Smooth muscle cell (in vitro differentiated cells): ENCODE measurements around the gene ATCAY. TPM values are rescaled to one million over a fixed set of nuclear protein-coding genes. Genes with fewer than 3 reads are reported as not detected.

ENCODE experiments used
- DNase-seq: peaks from one replicate; lab custom pipeline; 2025; ENCODE audit not compliant: unreplicated experiment; lab: John Stamatoyannopoulos, UW
- H2AFZ ChIP-seq: fragments of 200-600 bp; sonication (generic); 2 replicates; pipeline ENCODE4 v1.6.0; 2016; ENCODE audit warnings: antibody characterized with exemption, low read depth, mild to moderate bottlenecking
- H3F3A ChIP-seq: fragments of 200-600 bp; sonication (generic); 2 replicates; pipeline ENCODE4 v1.6.0; 2017; ENCODE audit warnings: antibody characterized with exemption, low read depth
- H3K27ac ChIP-seq: fragments of 200-600 bp; sonication (generic); 2 replicates; pipeline ENCODE4 v1.5.1; 2016; ENCODE audit warnings: low read depth, mild to moderate bottlenecking
- H3K27me3 ChIP-seq: fragments of 200-600 bp; sonication (generic); 2 replicates; pipeline ENCODE4 v1.6.1; 2016; ENCODE audit warnings: low read depth, mild to moderate bottlenecking
- H3K36me3 ChIP-seq: fragments of 200-600 bp; sonication (generic); 2 replicates; pipeline ENCODE4 v1.5.1; 2016; ENCODE audit warnings: low read depth
- H3K4me1 ChIP-seq: fragments of 200-600 bp; sonication (generic); 2 replicates; pipeline ENCODE4 v1.5.1; 2016; ENCODE audit warnings: low read depth
- H3K4me2 ChIP-seq: fragments of 200-600 bp; sonication (generic); 2 replicates; pipeline ENCODE4 v1.6.0; 2016; ENCODE audit warnings: mild to moderate bottlenecking
- H3K4me3 ChIP-seq: fragments of 200-600 bp; sonication (generic); 2 replicates; pipeline ENCODE4 v1.5.1; 2016; ENCODE audit warnings: mild to moderate bottlenecking
- H3K79me2 ChIP-seq: fragments of 200-600 bp; sonication (generic); 2 replicates; pipeline ENCODE4 v1.6.0; 2016; ENCODE audit warnings: low read depth, mild to moderate bottlenecking
- H3K9ac ChIP-seq: fragments of 200-600 bp; sonication (generic); 2 replicates; pipeline ENCODE4 v1.6.0; 2016; ENCODE audit warnings: low read depth
- H3K9me3 ChIP-seq: fragments of 200-600 bp; sonication (generic); replicated peaks from 2 replicates; pipeline ENCODE4 v1.5.1; 2016; ENCODE audit warnings: low read depth
- H4K20me1 ChIP-seq: fragments of 200-600 bp; sonication (generic); 2 replicates; pipeline ENCODE4 v1.6.0; 2016; ENCODE audit warnings: low read depth
- CTCF ChIP-seq: fragments of 200-600 bp; sonication (generic); IDR thresholded peaks from 2 replicates; pipeline ENCODE4 v1.5.1; 2017; ENCODE audit warnings: borderline replicate concordance, mild to moderate bottlenecking, antibody characterized with exemption; ENCODE audit not compliant: insufficient read depth, poor library complexity, severe bottlenecking
- WGBS: methylation state at CpG from one replicate; pipeline ENCODE4 v1.1.7; 2016; ENCODE audit warnings: low lambda C conversion rate; 5-methylcytosine and 5-hydroxymethylcytosine counted together
- polyA plus RNA-seq: library from polyadenylated mRNA; unstranded; fragments of >200 nt; fragmentation: Nextera tagmentation; extraction: Ambion mirVana; gene quantifications from 2 replicates; pipeline ENCODE4 v1.2.1, GENCODE V29; 2016
- total RNA-seq: library from RNA; depleted of rRNA; stranded (reverse); fragments of >200 nt; gene quantifications from 2 replicates; pipeline ENCODE4 v1.2.3, GENCODE V29; 2014

ATCAY gene
- total and polyA plus RNA-seq, 2 experiments from 2014 or later: 0.09 to 1.1 TPM

- Histone ChIP-seq H3K4me1 (no peaks in the 10 kb centered on the region), H4K20me1 (no peaks in the 10 kb centered on the region), H3K9ac (no peak overlapping the region), H3K4me3 (no peak overlapping the region), H3K79me2 (no peaks in the 10 kb centered on the region), H2AFZ (no peak overlapping the region), H3K9me3 (no peaks in the 10 kb centered on the region), H3K4me2 (no peak overlapping the region), H3K27me3 (no peaks in the 10 kb centered on the region), H3K27ac (no peak overlapping the region), H3K36me3 (no peaks in the 10 kb centered on the region), H3F3A (no peaks in the 10 kb centered on the region)
- 100% methylated on average over 1 of the region's 1 CpG for WGBS
- no peak for DNase-seq
- no peak for TF ChIP-seq CTCF
These were observed 29.6 kb downstream of the ATCAY start for GRCh38 chr19:3910105-3910504.

GRCh38 chr19:3914199-3914598, 33.7 kb downstream of the ATCAY start:
- DNase-seq: no peak
- H3K36me3 ChIP-seq: no peaks in the 10 kb centered on the region
- H3K27ac ChIP-seq: no peak overlapping the region
- H3K79me2 ChIP-seq: no peaks in the 10 kb centered on the region
- H3K27me3 ChIP-seq: no peaks in the 10 kb centered on the region
- H3F3A ChIP-seq: no peaks in the 10 kb centered on the region
- H3K9me3 ChIP-seq: no peaks in the 10 kb centered on the region
- H3K9ac ChIP-seq: no peak overlapping the region
- WGBS: 82% methylated on average over 9 of the region's 9 CpGs
- H3K4me1 ChIP-seq: no peaks in the 10 kb centered on the region
- no peaks in the 10 kb centered on the region for H4K20me1 ChIP-seq
- no peak overlapping the region for H2AFZ ChIP-seq
- H3K4me2 ChIP-seq: no peak overlapping the region
- no peak overlapping the region for H3K4me3 ChIP-seq
- no peak for TF ChIP-seq CTCF

GRCh38 chr19:3916033-3916432, 35.5 kb downstream of the ATCAY start:
- DNase-seq: no peak
- no peak for TF ChIP-seq CTCF
- Histone ChIP-seq H3K79me2 (no peaks in the 10 kb centered on the region), H3K9ac (no peak overlapping the region), H3F3A (no peaks in the 10 kb centered on the region), H3K4me1 (no peaks in the 10 kb centered on the region), H3K4me3 (no peak overlapping the region), H3K9me3 (no peaks in the 10 kb centered on the region), H3K4me2 (no peak overlapping the region), H4K20me1 (no peaks in the 10 kb centered on the region), H3K27ac (no peak overlapping the region), H3K27me3 (no peaks in the 10 kb centered on the region), H2AFZ (no peak overlapping the region), H3K36me3 (no peaks in the 10 kb centered on the region)
- 100% methylated on average over 5 of the region's 5 CpGs for WGBS

- H3K36me3 ChIP-seq: no peaks in the 10 kb centered on the region
- H3K27me3 ChIP-seq: no peaks in the 10 kb centered on the region
- H3K4me3 ChIP-seq: no peak overlapping the region
- H3K9me3 ChIP-seq: no peaks in the 10 kb centered on the region
- H3K79me2 ChIP-seq: no peaks in the 10 kb centered on the region
- no peak overlapping the region for H3K27ac ChIP-seq
- no peaks in the 10 kb centered on the region for H3F3A ChIP-seq
- no peak for DNase-seq
- H3K9ac ChIP-seq: no peak overlapping the region
- no peak overlapping the region for H3K4me2 ChIP-seq
- no peaks in the 10 kb centered on the region for H4K20me1 ChIP-seq
- no peak overlapping the region for H2AFZ ChIP-seq
- no peak for TF ChIP-seq CTCF
- WGBS: 97% methylated on average over 8 of the region's 8 CpGs
- no peaks in the 10 kb centered on the region for H3K4me1 ChIP-seq
These were observed 39.3 kb downstream of the ATCAY start for GRCh38 chr19:3919793-3920192.
